Kidney tubule cell (primary cell): ENCODE measurements around the gene CAMK1D.
A peak's percentile ranks its signal among the peaks of the same experiment; 100 is the strongest.
"Not testable (repeated sequence)": the region's sequence is repeated elsewhere in the genome, so short reads cannot be mapped to it uniquely, and the experiment has no call there.

ENCODE experiments used
- DNase-seq: peaks from one replicate; pipeline ENCODE4 v3.0.0-alpha.2; 2018; ENCODE audit warnings: low spot score

Gene CAMK1D

DNA sequence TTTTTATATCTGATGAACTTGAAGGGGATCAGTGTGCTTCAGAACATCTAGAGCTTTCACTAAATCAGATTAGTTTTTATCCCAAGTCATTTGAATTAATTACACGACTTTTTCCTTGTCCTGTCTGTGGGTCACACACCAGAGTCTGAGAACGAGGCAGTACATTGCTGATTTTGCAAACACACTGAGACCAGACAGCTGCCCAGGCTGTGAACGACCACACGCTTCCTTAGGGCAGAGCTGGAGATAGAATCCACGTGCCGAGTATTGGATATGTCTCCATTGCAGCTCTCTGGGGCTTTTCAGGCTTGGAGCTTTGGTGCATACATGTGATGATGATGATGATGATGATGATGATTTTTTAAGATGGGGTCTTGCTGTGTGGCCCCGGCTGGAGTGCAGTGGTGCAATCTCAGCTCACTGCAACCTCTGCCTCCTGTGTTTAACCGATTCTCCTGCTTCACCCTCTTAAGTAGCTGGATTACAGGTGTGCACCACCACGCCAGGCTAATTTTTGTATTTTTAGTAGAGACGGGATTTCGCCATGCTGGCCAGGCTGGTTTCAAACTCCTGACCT lies 81.1 kb downstream of the CAMK1D start:
- DNase-seq: no peak

- DNase-seq: no peak
Measured at GRCh38 chr10:12431151-12432101, 82.1 kb downstream of the CAMK1D start.

DNA sequence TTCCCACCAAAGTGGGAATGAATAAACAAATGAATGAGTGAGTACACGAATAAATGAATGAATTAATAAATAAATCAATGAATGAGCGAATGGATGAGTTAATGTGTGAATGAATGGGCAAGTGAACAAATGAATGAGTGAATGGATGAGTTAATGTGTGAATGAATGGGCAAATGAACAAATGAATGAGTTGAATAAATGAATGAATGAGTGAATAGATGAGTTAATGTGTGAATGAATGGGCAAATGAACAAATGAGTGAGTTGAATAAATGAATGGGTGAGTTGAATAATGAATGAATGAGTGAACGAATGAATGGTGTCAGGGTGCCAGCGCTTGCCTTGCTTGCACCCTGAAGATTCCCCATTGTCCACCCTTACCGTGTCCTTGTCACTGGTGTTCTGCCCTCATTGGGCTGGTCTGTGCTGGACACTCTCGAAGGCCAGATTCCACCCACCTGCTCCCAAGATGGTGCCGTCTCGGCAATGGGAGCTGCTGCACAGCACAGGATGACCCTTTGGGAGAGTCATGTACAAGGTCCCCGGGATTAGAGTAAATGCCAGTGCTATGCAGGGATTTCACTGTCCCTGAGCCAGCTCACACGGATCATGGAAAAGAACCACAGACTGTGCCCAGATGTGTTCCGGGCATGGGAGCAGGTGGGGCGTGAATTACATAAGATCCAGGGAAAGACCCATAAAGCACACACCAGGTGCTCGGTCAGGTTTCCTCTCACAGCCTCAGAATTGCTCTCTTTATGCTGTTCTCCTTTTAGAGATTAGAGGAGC lies 83.2 kb downstream of the CAMK1D start:
- DNase-seq: no peak

- no peak for DNase-seq
Measured at GRCh38 chr10:12434277-12434676, 84.9 kb downstream of the CAMK1D start.

GRCh38 chr10:12434677-12435076 lies 85.3 kb downstream of the CAMK1D start:
- DNase-seq: not testable (repeated sequence)

GRCh38 chr10:12435348-12435747 lies 86.0 kb downstream of the CAMK1D start:
- peak; percentile 65 for DNase-seq

DNA sequence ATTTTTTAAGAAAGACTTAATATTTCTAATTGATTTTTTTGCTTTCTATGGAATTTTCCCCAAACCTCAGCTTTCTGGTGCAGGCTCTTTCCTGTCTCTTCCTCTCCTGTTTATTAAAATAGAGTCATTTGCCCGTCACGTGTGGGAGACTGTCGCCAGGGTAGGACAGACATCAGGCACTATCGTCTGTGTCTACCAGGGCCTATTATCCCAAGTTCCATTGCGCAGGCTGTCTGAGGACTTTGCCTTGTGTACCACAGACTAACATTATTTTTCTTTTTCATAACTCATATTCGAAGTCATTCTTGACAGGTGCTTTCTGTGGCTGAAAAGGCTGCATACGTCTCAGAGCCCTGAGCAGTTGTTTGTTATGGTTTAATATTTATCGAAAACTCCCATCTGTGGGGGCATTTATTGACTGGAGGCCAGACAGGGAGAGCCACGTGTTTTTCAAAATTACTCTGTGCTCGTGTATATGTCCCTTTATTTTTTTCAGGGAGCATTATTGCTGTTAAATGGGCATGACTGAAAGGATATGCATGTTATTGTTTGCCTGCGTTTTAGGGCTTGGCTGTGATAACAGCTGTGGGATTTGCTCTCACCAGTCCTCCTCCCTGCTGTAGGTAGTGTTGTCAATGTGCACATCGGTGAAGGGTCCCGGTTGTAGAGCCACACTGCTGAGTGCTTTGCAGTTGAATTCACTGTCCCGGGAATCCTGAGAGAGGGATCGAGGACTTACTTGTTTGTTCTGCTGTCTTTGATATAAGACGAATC lies 89.8 kb downstream of the CAMK1D start:
- no peak for DNase-seq

- DNase-seq: not testable (repeated sequence)
Measured at GRCh38 chr10:12439767-12440166, 90.4 kb downstream of the CAMK1D start.

DNA sequence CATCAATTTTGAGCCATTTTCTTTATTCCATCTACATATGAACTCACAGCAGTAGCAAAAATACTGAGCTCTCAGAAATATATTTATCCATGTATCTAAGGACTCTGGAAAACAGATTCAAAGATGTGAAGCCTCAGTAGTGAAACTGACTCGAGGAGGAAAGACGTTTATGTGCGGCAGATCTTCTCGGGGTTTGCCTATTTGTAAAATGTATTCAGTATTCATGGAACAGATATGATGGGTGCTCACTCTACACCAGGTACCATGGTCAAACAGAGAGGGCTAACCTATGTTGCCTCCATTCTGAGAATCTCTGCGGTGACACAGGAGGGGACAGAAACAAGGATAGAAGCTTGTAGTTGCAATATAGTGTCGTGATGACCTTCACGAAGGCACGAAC lies 93.7 kb downstream of the CAMK1D start:
- no peak for DNase-seq

DNA sequence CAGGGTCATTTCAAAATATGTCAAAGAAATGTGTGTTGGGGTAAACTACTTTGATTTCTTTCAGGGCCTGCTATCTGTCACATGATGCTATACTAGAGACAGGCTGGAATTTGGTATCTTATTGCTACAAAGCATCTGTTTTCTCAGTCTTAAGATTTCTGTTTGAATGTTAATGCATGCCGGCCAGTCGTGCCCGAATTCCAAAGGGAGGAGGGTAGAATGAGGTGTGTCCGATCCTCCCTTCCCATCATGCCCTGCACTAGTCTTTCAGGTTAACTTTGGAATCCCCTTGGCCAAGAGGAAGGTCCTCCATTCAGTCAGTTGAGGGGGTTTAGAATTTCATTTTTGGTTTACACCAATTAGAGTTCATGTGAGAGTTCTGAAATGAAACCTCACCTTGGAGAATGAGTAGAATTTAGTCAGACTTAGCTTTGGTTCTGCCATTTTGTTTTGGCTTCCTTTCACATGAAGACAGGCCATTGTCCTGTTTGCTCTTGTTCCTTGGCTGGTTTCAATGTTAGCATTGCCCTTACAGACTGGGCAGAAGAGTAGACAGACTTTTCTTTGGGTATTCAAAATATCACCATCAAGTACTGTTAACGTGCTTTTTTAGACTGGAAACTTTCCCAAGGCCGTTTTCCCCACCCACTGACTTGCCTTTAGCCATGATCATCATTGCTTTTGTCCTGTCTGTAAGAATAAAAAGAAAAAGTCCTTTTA lies 95.8 kb downstream of the CAMK1D start:
- no peak for DNase-seq

DNA sequence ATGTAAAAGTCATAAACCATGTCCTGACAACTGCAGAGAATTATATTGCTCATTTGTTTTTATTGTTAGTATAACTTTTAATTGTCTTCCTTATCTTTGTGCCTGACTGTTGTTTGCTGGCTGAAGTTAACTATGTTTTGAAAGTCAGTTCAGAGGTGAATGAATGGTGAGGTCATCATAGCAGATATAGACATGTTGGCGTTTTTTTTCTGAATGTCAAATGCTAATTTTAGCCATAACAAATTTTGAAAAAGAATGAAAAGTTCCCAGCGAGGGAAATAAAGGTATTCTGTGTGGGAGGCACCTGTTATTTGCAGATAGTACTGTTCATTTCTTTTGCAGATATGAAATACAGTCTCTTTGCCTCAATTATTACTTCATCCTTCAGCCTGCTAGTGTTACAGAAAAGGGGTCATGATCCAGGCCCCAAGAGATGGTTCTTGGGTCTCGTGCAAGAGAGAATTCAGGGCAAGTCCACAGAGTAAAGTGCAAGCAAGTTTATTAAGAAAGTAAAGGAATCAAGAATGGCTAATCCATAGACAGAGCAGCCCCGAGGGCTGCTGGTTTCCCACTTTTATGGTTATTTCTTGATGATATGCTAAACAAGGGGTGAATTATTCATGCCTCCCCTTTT lies 96.5 kb downstream of the CAMK1D start:
- no peak for DNase-seq

GRCh38 chr10:12448340-12448728 lies 99.0 kb downstream of the CAMK1D start:
- no peak for DNase-seq

- peak; percentile 53 for DNase-seq
Measured at GRCh38 chr10:12448729-12449391, 99.5 kb downstream of the CAMK1D start.

DNA sequence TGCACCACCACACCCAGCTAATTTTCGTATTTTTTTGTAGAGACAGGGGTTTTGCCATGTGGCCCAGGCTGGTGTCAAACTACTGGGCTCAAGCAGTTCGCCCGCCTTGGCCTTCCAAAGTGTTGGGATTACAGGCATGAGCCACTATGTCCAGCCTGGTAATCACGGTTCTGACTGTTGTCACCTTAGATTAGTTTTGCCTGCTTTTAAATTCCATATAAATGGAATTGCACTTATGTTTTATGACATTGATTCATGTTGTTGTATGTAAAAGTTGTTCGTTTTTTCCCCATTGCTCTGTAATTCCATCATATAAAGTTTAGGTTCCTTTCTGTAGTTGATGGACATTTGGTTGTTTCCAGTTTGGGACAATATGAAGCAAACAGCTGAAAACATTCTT lies 106.0 kb downstream of the CAMK1D start:
- no peak for DNase-seq

DNA sequence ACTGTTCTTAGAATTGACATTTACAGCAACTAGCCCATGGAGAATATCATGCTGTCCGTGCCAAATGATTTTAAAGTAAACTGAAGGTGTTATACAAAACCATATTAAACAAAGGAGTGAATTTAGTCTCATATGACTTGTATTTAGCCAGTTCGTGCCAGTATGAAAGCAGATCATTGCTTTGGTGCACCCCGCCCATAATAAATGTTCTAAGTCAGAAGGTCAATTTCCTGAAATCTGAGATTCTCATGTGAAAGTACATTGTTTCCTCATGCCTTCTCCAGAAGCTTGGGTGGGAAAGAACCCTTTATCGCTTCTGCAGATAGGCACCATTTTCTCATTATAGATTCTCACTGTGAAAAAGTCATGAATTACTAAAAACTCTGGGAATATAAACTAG lies 106.4 kb downstream of the CAMK1D start:
- DNase-seq: no peak

- no peak for DNase-seq
Measured at GRCh38 chr10:12459340-12459739, 110.0 kb downstream of the CAMK1D start.

DNA sequence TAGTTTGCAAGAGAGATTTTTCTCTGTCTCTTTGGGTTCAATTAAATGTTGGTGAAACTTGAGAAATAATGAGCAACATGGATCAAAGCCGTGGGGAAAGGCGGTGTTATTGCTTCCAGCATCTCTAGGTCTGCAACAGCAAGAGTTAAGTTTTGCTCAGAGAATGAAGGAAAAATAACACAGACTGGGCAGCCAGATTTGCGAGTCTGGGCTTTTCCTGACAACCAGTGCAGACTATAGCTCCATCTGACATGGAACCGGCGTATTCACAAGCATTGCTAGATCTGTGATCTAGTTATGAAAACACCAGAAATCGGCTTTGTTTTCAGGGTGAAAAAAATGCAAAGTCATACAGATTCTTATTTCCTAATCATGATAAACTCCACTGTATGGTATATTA lies 110.4 kb downstream of the CAMK1D start:
- DNase-seq: no peak

DNA sequence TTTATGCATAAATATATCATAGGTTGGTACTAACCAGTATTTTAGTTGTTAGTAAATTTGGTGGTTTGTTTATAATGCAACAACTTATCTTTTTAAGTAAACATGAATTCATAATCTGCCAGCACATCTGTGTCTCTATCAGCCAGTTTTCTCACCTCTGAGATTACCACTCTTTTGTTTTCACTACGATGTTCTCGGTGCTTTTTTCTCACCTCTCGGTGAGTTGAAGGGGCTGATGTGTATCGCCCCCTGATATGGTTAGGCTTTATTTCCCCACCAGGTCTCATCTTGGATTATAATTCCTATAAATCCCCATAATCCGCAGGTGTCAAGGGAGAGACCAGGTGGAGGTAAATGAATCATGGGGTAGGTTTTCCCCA lies 114.1 kb downstream of the CAMK1D start:
- DNase-seq: no peak

- DNase-seq: no peak
Measured at GRCh38 chr10:12465385-12466136, 116.2 kb downstream of the CAMK1D start.
